ENCODE data around the gene TBCK. TPM values are rescaled to one million over a fixed set of nuclear protein-coding genes. Genes with fewer than 3 reads are reported as not detected.

The TBCK gene
- total RNA-seq, 4 donors from 2014 or later: 37.4 to 97.1 (median 48.3) TPM

- Histone ChIP-seq H3K9me3 (peaks cover 0 to 2% of the 10 kb centered on the region in 2 donors), H3K4me3 (no peak overlapping the region), H3K27me3 (no peaks in the 10 kb centered on the region), H3K36me3 (no peaks in the 10 kb centered on the region), H3K27ac (no peak overlapping the region), H3K4me1 (no peaks in the 10 kb centered on the region)
- intact Hi-C loops (cut with DNase I; ENCODE audit: low total_unique reads): no loop called here
- no peak for DNase-seq
- TF ChIP-seq CTCF (IDR thresholded peaks at IDR 0.05): no peak
- no peak for TF ChIP-seq POLR2A (IDR thresholded peaks at IDR 0.05)
These were observed 219.6 kb downstream of the TBCK start for GRCh38 chr4:106096454-106096853.

GRCh38 chr4:106095408-106095807, 220.6 kb downstream of the TBCK start:
- Histone ChIP-seq H3K36me3 (no peaks in the 10 kb centered on the region), H3K27ac (no peak overlapping the region), H3K4me1 (no peaks in the 10 kb centered on the region), H3K9me3 (peaks cover 0 to 11% of the 10 kb centered on the region in 2 donors), H3K27me3 (no peaks in the 10 kb centered on the region), H3K4me3 (no peak overlapping the region)
- no peak for TF ChIP-seq POLR2A (IDR thresholded peaks at IDR 0.05)
- TF ChIP-seq CTCF (IDR thresholded peaks at IDR 0.05): no peak
- intact Hi-C loops (cut with DNase I; ENCODE audit: low total_unique reads): no loop called here
- DNase-seq: no peak

- peaks cover 0 to 15% of the 10 kb centered on the region in 2 donors for H3K9me3 ChIP-seq
- no peaks in the 10 kb centered on the region for H3K36me3 ChIP-seq
- H3K27ac ChIP-seq: no peak overlapping the region
- H3K4me1 ChIP-seq: no peaks in the 10 kb centered on the region
- TF ChIP-seq POLR2A (IDR thresholded peaks at IDR 0.05): no peak
- no peak for TF ChIP-seq CTCF (IDR thresholded peaks at IDR 0.05)
- no peak overlapping the region for H3K4me3 ChIP-seq
- DNase-seq: no peak
- intact Hi-C loops (cut with DNase I; ENCODE audit: low total_unique reads): no loop called here
- H3K27me3 ChIP-seq: no peaks in the 10 kb centered on the region
These were observed 223.5 kb downstream of the TBCK start for GRCh38 chr4:106092361-106093040.

GRCh38 chr4:106090826-106091225, 225.2 kb downstream of the TBCK start:
- Histone ChIP-seq H3K9me3 (peaks cover 0 to 15% of the 10 kb centered on the region in 2 donors), H3K36me3 (no peaks in the 10 kb centered on the region), H3K27ac (no peak overlapping the region), H3K27me3 (no peaks in the 10 kb centered on the region), H3K4me1 (no peaks in the 10 kb centered on the region), H3K4me3 (no peak overlapping the region)
- TF ChIP-seq POLR2A (IDR thresholded peaks at IDR 0.05) (no peak), CTCF (IDR thresholded peaks at IDR 0.05) (no peak)
- no peak for DNase-seq
- intact Hi-C loops (cut with DNase I; ENCODE audit: low total_unique reads): no loop called here

GRCh38 chr4:106083065-106083464, 232.9 kb downstream of the TBCK start:
- intact Hi-C loops (cut with DNase I; ENCODE audit: low total_unique reads): no loop called here
- no peaks in the 10 kb centered on the region for H3K36me3 ChIP-seq
- no peak overlapping the region for H3K4me3 ChIP-seq
- peaks cover 0 to 3% of the 10 kb centered on the region in 2 donors for H3K9me3 ChIP-seq
- no peaks in the 10 kb centered on the region for H3K4me1 ChIP-seq
- no peak for DNase-seq
- TF ChIP-seq POLR2A (IDR thresholded peaks at IDR 0.05) (no peak), CTCF (IDR thresholded peaks at IDR 0.05) (no peak)
- no peaks in the 10 kb centered on the region for H3K27me3 ChIP-seq
- H3K27ac ChIP-seq: no peak overlapping the region

All from uterus (tissue), 4 donors.